Central memory CD8-positive, alpha-beta T cell (primary cell): ENCODE data around the gene ANKRD11.

ENCODE experiments used
- ATAC-seq: fragments of 150-1000 bp; cut with Tn5 transposase; replicated peaks from 2 replicates; pipeline ENCODE4 v1.10.0; 2022; ENCODE audit warnings: mild to moderate bottlenecking, moderate FRiP score, moderate number of reproducible peaks; ENCODE audit not compliant: poor library complexity, severe bottlenecking; ENCODE audit errors: extremely low read depth
- DNase-seq, 2 donors: peaks; one replicate each; pipeline ENCODE4 v3.0.0; 2021; ENCODE audit warnings: low spot score in 2 of 2
- H3K27ac Mint-ChIP-seq: one replicate; pipeline ENCODE4 v1.8.0; 2022; ENCODE audit warnings: low read depth, mild to moderate bottlenecking, moderate library complexity, mixed read lengths
- H3K27me3 Mint-ChIP-seq: one replicate; pipeline ENCODE4 v1.8.0; 2022; ENCODE audit warnings: mixed read lengths
- H3K36me3 Mint-ChIP-seq: one replicate; pipeline ENCODE4 v1.8.0; 2022; ENCODE audit warnings: mild to moderate bottlenecking, moderate library complexity, mixed read lengths; ENCODE audit not compliant: insufficient read depth
- H3K4me1 Mint-ChIP-seq: one replicate; pipeline ENCODE4 v1.8.0; 2022; ENCODE audit warnings: mixed read lengths
- H3K4me3 Mint-ChIP-seq: one replicate; pipeline ENCODE4 v1.8.0; 2022; ENCODE audit warnings: mild to moderate bottlenecking, moderate library complexity, mixed read lengths
- H3K9me3 Mint-ChIP-seq: one replicate; pipeline ENCODE4 v1.8.0; 2022; ENCODE audit warnings: mixed read lengths

The ANKRD11 gene

DNA sequence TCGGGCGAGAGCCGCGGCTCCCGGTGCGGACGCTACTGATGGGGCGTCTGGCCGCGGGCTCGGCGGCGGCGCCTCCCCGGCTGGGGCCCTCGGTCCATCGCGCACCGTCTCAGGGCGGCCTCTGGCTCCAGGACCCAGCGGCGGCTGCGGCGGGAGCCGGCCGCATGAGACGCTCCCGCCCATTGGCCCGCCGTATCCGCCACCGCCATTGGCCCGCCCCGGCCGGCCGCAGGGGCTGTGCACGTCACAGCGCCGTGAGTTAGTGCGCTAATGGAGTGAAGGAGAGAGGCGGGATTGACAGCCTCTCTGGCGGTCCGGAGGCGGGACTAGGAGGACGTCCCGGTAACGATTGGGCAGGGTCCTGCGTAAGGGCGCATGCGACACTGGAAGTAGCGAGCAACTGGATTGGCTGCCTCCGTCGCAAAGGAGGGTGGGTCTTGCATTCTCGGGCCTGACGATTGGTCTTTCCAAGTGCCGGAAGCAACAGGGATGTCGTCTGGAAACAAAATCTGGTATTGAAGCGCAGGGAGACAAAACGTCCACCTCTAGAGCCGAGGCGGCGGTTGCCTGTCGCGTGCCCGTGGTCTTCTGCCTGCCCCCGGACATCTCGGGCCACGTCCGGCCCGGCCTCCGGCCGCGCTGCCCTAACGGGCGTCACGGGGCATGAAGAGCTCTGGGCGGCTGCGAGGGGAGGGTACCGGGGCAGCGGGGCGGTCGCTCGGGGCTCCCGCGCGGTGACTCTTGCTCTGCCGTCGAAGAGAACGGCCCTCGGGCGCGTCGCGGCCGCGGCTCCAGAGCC lies at the start of gene ANKRD11:
TSS of gene ANKRD11 (minus strand) at position 123 of the 799 bp plus-strand sequence. CDS start 173,542 bp downstream, outside the sequence.
- peak; percentile 98 to 99 for DNase-seq
- Mint-ChIP-seq H3K27ac (peak within 1 kb of the TSS; percentile 93), H3K9me3 (no peaks in the 10 kb centered on the region), H3K36me3 (peaks cover 28% of the 10 kb centered on the region), H3K4me3 (peak within 1 kb of the TSS; percentile 87), H3K27me3 (no peaks in the 10 kb centered on the region), H3K4me1 (peaks cover 52% of the 10 kb centered on the region)
- ATAC-seq, result peak; percentile 83

GRCh38 chr16:89538286-89538685 lies 47.9 kb upstream of the ANKRD11 start:
- ATAC-seq (no peak), DNase-seq (no peak)
- peaks cover 16% of the 10 kb centered on the region for H3K4me1 Mint-ChIP-seq
- H3K27ac Mint-ChIP-seq, result no peak overlapping the region
- peaks cover 20% of the 10 kb centered on the region for H3K36me3 Mint-ChIP-seq
- no peak overlapping the region for H3K4me3 Mint-ChIP-seq
- H3K27me3 Mint-ChIP-seq, result no peaks in the 10 kb centered on the region
- H3K9me3 Mint-ChIP-seq, result no peaks in the 10 kb centered on the region

DNA sequence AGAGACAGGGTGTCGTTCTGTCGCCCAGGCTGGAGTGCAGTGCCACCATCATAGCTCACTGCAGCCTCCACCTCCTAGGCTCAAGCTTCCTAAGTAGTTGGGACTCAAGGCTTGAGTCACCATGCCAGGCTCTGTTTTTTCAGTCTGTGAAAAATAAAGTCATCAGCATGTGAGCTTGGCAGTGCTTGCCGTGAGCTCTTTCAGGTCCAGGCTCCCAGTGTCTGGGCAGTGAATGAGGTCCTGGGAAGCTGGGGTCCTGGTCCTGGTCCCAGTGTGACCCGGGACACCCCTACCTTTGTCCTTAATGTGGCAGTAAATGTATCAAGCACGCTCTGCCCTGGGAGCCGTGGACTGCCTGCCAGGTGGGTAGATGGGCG lies 47.2 kb upstream of the ANKRD11 start:
- H3K27ac Mint-ChIP-seq, result no peak overlapping the region
- no peak for DNase-seq
- H3K4me3 Mint-ChIP-seq, result no peak overlapping the region
- H3K36me3 Mint-ChIP-seq, result peaks cover 28% of the 10 kb centered on the region
- no peak for ATAC-seq
- H3K9me3 Mint-ChIP-seq, result no peaks in the 10 kb centered on the region
- H3K4me1 Mint-ChIP-seq, result peaks cover 16% of the 10 kb centered on the region
- no peaks in the 10 kb centered on the region for H3K27me3 Mint-ChIP-seq

GRCh38 chr16:89536886-89537548 lies 46.7 kb upstream of the ANKRD11 start:
- Mint-ChIP-seq H3K9me3 (no peaks in the 10 kb centered on the region), H3K27me3 (no peaks in the 10 kb centered on the region), H3K36me3 (peaks cover 30% of the 10 kb centered on the region), H3K27ac (no peak overlapping the region), H3K4me3 (no peak overlapping the region), H3K4me1 (peaks cover 16% of the 10 kb centered on the region)
- ATAC-seq, result no peak
- DNase-seq, result no peak

DNA sequence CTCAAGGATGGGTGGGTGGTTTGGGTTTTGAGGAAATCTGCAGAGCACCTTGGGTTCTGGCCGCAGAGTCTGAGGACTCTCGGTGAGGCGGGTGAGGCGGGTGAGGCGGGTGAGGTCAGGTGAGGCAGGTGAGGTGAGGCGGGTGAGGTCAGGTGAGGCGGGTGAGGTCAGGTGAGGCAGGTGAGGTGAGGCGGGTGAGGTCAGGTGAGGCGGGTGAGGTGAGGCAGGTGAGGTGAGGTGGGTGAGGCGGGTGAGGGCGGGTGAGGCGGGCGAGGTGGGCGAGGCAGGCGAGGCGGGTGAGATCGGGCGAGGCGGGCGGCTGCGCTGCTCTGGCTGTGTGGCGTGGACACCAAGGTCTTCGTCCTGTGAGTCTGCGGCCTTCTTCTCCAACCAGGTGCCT lies 46.0 kb upstream of the ANKRD11 start:
- Mint-ChIP-seq H3K9me3 (no peaks in the 10 kb centered on the region), H3K36me3 (peaks cover 35% of the 10 kb centered on the region), H3K27ac (no peak overlapping the region), H3K4me1 (peaks cover 16% of the 10 kb centered on the region), H3K27me3 (no peaks in the 10 kb centered on the region), H3K4me3 (no peak overlapping the region)
- no peak for DNase-seq
- ATAC-seq, result no peak

- no peak for DNase-seq
- H3K27ac Mint-ChIP-seq, result peak overlapping the region; percentile 75
- peak overlapping the region; percentile 39 for H3K4me3 Mint-ChIP-seq
- H3K9me3 Mint-ChIP-seq, result no peaks in the 10 kb centered on the region
- peak; percentile 82 for ATAC-seq
- peaks cover 16% of the 10 kb centered on the region for H3K4me1 Mint-ChIP-seq
- H3K27me3 Mint-ChIP-seq, result no peaks in the 10 kb centered on the region
- peaks cover 41% of the 10 kb centered on the region for H3K36me3 Mint-ChIP-seq
Observed at GRCh38 chr16:89534252-89534756, 43.9 kb upstream of the ANKRD11 start.

DNA sequence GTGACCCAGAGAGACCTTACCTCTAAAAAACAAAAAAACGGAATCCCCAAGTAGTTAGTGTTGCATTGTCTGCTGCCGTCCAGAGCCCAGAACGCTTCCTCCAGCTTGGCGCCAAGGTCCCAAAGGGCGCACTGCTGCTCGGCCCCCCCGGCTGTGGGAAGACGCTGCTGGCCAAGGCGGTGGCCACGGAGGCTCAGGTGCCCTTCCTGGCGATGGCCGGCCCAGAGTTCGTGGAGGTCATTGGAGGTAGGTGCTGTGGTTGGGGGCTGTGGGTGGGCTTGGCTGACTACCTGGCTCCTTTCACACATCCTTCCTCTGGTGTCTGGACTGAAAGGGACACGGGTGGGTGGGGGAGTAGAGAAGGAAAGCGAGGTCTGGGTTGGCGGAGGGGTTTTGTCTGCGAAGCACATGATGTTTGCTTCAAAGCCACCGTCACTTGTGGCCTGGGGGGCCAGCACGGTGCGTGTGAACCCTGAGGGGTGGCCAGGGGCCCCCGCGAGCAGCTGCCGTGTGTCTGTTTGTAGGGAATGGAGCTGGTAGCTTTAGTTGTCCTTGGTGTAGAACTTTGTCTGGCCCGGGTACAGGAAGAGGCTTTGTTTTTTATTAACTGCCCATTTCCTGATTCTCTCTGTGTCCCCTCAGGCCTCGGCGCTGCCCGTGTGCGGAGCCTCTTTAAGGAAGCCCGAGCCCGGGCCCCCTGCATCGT lies 41.6 kb upstream of the ANKRD11 start:
- Mint-ChIP-seq H3K27ac (no peak overlapping the region), H3K4me1 (peaks cover 16% of the 10 kb centered on the region), H3K27me3 (no peaks in the 10 kb centered on the region), H3K36me3 (peaks cover 54% of the 10 kb centered on the region), H3K9me3 (no peaks in the 10 kb centered on the region), H3K4me3 (no peak overlapping the region)
- no peak for DNase-seq
- ATAC-seq, result no peak

DNA sequence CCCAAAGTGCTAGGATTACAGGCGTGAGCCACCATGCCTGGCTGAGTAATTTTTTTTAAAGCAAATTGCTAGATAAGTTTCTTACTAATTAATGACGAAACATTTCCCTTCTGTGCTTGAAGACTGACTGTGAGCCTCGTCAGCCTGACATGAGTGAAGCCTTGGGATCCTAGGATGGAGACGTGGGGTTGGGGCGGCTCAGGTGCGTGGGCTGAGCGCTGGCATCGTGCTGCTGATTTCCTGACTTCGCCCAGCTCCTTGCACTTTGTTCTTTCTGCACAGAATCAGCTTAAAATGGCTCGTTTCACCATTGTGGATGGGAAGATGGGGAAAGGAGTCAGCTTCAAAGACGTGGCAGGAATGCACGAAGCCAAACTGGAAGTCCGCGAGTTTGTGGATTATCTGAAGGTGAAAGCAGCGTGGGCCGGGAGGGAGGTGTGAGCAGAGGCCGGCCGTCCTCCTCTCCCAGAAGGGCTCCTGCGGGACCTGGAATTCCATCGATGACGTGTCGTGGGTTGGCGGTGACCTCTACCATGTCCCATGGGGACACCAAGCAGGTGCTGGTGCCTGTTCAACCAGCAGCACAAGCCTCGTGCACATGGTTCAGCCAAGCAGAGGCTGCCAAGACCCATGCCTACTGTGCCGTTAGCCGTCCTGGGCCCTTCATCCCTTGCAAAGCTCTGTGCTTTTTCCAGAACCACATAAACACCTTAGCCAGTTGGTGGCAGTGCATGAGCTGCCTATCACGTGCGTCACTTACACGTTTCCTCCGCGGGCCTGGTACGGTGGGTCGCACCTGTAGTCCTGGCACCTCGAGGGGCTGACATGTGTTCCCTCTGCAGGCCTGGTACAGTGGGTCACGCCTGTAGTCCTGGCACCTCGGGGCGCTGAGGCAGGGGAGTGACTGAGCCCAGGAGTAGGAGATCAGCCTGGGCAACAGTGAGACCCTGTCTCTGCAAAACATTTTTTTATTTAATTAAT lies 40.3 kb upstream of the ANKRD11 start:
- H3K4me3 Mint-ChIP-seq, result no peak overlapping the region
- H3K9me3 Mint-ChIP-seq, result no peaks in the 10 kb centered on the region
- peaks cover 16% of the 10 kb centered on the region for H3K4me1 Mint-ChIP-seq
- H3K27ac Mint-ChIP-seq, result no peak overlapping the region
- no peaks in the 10 kb centered on the region for H3K27me3 Mint-ChIP-seq
- peaks cover 55% of the 10 kb centered on the region for H3K36me3 Mint-ChIP-seq
- DNase-seq (no peak), ATAC-seq (no peak)

DNA sequence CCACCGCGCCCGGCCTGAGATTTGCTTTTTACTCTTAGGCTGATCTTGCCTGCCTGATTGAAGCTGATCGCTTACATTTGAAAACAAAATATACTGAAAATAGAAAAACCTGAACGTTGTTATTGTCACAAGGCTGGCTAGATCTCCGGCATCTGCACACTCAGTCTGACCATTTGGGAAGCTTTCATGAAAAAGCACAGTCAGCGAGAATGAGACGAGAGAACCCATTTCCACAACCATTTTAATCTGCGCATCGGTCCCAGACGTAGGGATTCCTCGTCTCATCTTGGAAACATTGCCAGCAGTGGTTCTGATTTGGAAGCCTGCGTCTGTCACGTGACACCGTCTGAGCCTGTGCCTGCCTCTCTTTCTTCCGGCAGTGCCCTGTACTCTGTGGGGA lies 38.7 kb upstream of the ANKRD11 start:
- DNase-seq (no peak), ATAC-seq (no peak)
- H3K36me3 Mint-ChIP-seq, result peaks cover 62% of the 10 kb centered on the region
- H3K27ac Mint-ChIP-seq, result no peak overlapping the region
- no peak overlapping the region for H3K4me3 Mint-ChIP-seq
- H3K4me1 Mint-ChIP-seq, result peaks cover 3% of the 10 kb centered on the region
- no peaks in the 10 kb centered on the region for H3K9me3 Mint-ChIP-seq
- no peaks in the 10 kb centered on the region for H3K27me3 Mint-ChIP-seq

DNA sequence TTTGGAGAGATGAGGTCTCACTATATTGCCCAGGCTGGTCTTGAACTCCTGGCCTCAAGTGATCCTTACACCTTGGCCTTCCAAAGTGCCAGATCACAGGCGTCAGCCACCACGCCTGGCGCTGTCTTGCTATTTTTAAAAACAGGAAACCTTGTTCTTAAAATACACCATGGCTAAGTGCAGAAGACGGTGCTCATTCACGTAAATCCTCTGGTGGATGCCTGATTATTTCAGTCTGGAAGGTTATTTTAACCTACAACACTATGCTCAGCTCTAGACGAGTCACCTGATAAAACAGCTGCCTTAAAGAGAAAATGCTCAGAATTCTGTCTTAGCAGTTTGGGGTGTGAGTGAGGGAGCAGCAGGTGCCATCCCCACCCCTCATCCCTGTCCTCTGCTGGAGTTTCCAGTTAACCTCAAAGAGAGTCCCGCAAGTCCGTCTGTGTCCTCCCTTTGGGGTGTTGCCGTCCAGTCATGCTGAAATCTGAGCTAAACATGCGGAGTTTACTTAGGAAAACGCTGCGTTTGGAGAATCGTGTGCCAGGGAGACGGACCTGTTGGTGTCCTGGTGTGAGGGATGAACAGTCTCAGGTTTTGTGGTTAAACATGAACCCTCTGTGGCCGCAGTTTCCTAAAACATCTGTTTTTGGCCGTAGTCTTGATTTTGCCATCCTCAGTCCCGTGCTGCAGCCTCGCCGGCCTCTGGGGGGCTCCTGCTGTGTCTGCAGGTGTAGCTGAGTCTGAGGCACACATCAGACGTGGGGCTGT lies 35.0 kb upstream of the ANKRD11 start:
- Mint-ChIP-seq H3K4me1 (peaks cover under 1% of the 10 kb centered on the region), H3K27me3 (no peaks in the 10 kb centered on the region), H3K27ac (no peak overlapping the region), H3K36me3 (peaks cover 52% of the 10 kb centered on the region), H3K9me3 (no peaks in the 10 kb centered on the region), H3K4me3 (no peak overlapping the region)
- DNase-seq, result no peak
- ATAC-seq, result no peak

DNA sequence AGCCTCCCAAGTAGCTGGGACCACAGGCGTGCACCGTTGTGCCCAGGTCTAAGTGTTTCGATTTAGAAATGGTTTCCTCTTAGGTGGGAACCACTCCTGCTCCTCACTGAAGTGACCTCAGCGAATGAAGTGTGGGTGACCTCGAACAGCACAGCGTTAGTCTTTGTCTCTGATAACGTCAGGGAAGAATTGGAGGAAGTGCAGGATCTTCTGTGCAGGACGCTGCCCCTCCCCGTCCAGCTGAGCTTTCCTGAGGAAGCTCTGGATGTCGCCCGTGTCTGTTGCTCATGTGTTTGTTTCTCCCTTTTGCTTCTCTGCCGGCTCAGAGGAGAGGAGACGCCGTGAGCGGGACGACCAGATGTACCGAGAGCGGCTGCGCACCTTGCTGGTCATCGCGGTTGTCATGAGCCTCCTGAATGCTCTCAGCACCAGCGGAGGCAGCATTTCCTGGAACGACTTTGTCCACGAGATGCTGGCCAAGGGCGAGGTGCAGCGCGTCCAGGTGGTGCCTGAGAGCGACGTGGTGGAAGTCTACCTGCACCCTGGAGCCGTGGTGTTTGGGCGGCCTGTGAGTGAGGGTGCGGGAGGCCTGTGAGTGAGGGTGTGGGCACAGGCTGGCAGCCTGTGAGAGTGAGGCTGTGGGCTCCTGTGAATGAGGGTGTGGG lies 33.5 kb upstream of the ANKRD11 start:
- Mint-ChIP-seq H3K9me3 (no peaks in the 10 kb centered on the region), H3K36me3 (peaks cover 53% of the 10 kb centered on the region), H3K4me1 (peaks cover 6% of the 10 kb centered on the region), H3K27me3 (no peaks in the 10 kb centered on the region), H3K4me3 (no peak overlapping the region), H3K27ac (no peak overlapping the region)
- ATAC-seq (no peak), DNase-seq (no peak)
